Neural progenitor cell (in vitro differentiated cells): Measurements from ENCODE around the gene TBC1D2B. TPM values are rescaled to one million over a fixed set of nuclear protein-coding genes. Genes with fewer than 3 reads are reported as not detected.
"Not testable (repeated sequence)": the region's sequence is repeated elsewhere in the genome, so short reads cannot be mapped to it uniquely, and the experiment has no call there.

Experiments
- DNase-seq: peaks from one replicate; pipeline ENCODE4 v3.0.0-alpha.2; 2016; ENCODE audit warnings: low spot score
- H2AFZ ChIP-seq: fragments of 200-600 bp; sonication (generic); replicated peaks from 2 replicates; pipeline ENCODE4 v1.6.1; 2016; ENCODE audit warnings: antibody characterized with exemption
- H3F3A ChIP-seq: fragments of 200-600 bp; sonication (generic); 2 replicates; pipeline ENCODE4 v1.6.1; 2016; ENCODE audit warnings: antibody characterized with exemption, low read depth
- H3K27ac ChIP-seq: fragments of 200-600 bp; sonication (generic); 2 replicates; pipeline ENCODE4 v1.5.1; 2016; ENCODE audit warnings: mild to moderate bottlenecking
- H3K27me3 ChIP-seq: fragments of 200-600 bp; sonication (generic); 2 replicates; pipeline ENCODE4 v1.6.1; 2016; ENCODE audit warnings: mild to moderate bottlenecking, moderate library complexity
- H3K36me3 ChIP-seq: fragments of 200-600 bp; sonication (generic); 2 replicates; pipeline ENCODE4 v1.5.1; 2016
- H3K4me1 ChIP-seq: fragments of 200-600 bp; sonication (generic); 2 replicates; pipeline ENCODE4 v1.6.1; 2016; ENCODE audit warnings: mixed run types
- H3K4me2 ChIP-seq: fragments of 200-600 bp; sonication (generic); 2 replicates; pipeline ENCODE4 v1.6.1; 2016
- H3K4me3 ChIP-seq: fragments of 200-600 bp; sonication (generic); 2 replicates; pipeline ENCODE4 v1.5.1; 2016
- H3K79me2 ChIP-seq: fragments of 200-600 bp; sonication (generic); 2 replicates; pipeline ENCODE4 v1.6.1; 2016; ENCODE audit warnings: low read depth
- H3K9ac ChIP-seq: fragments of 200-600 bp; sonication (generic); 2 replicates; pipeline ENCODE4 v1.6.1; 2016
- H3K9me3 ChIP-seq: fragments of 200-600 bp; sonication (generic); 2 replicates; pipeline ENCODE4 v1.5.1; 2016; ENCODE audit warnings: low read depth
- H4K20me1 ChIP-seq: fragments of 200-600 bp; sonication (generic); 2 replicates; pipeline ENCODE4 v1.6.1; 2016; ENCODE audit warnings: low read depth
- H3K27ac Mint-ChIP-seq: 3 replicates; pipeline ENCODE4 v1.8.0; 2021; ENCODE audit warnings: mixed read lengths
- H3K27me3 Mint-ChIP-seq: 2 replicates; pipeline ENCODE4 v1.8.0; 2022; ENCODE audit warnings: low read depth, mild to moderate bottlenecking, inconsistent platforms, moderate library complexity, mixed read lengths; ENCODE audit not compliant: insufficient read depth
- H3K36me3 Mint-ChIP-seq: 3 replicates; pipeline ENCODE4 v1.8.0; 2021; ENCODE audit warnings: mixed read lengths
- H3K4me1 Mint-ChIP-seq: 3 replicates; pipeline ENCODE4 v1.8.0; 2021; ENCODE audit warnings: mixed read lengths
- H3K4me3 Mint-ChIP-seq: 3 replicates; pipeline ENCODE4 v1.8.0; 2021; ENCODE audit warnings: mild to moderate bottlenecking, moderate library complexity, mixed read lengths
- H3K9me3 Mint-ChIP-seq: 3 replicates; pipeline ENCODE4 v1.8.0; 2020; ENCODE audit warnings: mixed read lengths
- EZH2 ChIP-seq: fragments of 200-600 bp; sonication (generic); IDR thresholded peaks from 2 replicates; pipeline ENCODE4 v1.6.1; 2017; ENCODE audit warnings: antibody characterized with exemption, mild to moderate bottlenecking, moderate library complexity
- EZH2phosphoT487 ChIP-seq: fragments of 200-600 bp; sonication (generic); IDR thresholded peaks from 2 replicates; pipeline ENCODE4 v1.6.1; 2017; ENCODE audit warnings: antibody characterized with exemption
- total RNA-seq: library from RNA; depleted of rRNA; stranded (reverse); fragments of >200 nt; gene quantifications from 2 replicates; pipeline ENCODE4 v1.2.3, GENCODE V29; 2015; ENCODE audit warnings: low replicate concordance
- TF ChIP-seq, protein P1 (sequence below): fragments of 200-600 bp; sonication (generic); IDR thresholded peaks from 2 replicates; pipeline ENCODE4 v1.5.1; 2017; ENCODE audit warnings: antibody characterized with exemption, mild to moderate bottlenecking

The TBC1D2B gene
- total RNA-seq, 1 donor from 2014 or later: 11.7 TPM

DNA sequence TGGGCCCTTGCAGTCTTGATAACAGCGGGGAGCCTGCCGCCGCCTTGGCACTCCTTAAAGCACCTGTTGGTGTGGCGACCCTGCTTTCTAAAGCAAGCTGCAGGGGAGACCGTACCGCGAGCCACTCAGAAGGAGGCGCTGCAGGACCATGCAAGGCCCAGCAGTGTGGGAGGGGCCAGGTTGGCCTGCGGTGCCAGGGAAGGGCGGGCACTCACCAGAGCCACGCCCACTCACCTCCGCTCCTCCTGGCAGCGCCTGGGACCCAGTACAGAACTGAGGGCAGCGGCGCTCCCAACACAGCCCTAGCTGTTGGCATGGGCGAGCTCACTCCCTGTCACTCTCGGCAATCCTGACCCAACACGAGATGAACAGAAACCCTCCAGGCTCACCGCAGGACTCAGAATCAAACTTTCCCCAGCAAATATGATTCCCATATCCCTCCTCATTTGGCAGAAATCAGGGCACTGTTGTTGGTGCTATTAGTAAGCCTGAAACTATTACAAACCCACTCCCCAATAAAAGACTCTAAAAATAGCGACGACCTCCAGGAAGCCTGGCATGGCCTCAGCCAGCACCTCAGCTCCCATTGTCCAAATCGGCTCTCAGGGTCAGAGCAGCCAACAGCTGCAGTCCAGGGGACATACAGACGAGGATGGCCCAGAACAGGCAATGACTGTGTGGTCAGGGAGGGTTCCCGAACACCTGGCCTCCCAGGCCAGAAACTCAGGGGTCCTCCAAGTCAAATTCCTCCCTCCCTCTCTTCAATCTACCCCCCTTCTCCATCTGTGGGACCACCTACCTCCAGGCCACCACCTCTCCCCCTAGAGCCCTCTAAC lies 77.2 kb downstream of the TBC1D2B start:
- Mint-ChIP-seq H3K27me3 (no peaks in the 10 kb centered on the region), H3K4me3 (no peak overlapping the region), H3K36me3 (peaks cover 8% of the 10 kb centered on the region), H3K9me3 (no peaks in the 10 kb centered on the region), H3K4me1 (peaks cover 14% of the 10 kb centered on the region), H3K27ac (no peak overlapping the region)
- TF ChIP-seq, protein P1, sequence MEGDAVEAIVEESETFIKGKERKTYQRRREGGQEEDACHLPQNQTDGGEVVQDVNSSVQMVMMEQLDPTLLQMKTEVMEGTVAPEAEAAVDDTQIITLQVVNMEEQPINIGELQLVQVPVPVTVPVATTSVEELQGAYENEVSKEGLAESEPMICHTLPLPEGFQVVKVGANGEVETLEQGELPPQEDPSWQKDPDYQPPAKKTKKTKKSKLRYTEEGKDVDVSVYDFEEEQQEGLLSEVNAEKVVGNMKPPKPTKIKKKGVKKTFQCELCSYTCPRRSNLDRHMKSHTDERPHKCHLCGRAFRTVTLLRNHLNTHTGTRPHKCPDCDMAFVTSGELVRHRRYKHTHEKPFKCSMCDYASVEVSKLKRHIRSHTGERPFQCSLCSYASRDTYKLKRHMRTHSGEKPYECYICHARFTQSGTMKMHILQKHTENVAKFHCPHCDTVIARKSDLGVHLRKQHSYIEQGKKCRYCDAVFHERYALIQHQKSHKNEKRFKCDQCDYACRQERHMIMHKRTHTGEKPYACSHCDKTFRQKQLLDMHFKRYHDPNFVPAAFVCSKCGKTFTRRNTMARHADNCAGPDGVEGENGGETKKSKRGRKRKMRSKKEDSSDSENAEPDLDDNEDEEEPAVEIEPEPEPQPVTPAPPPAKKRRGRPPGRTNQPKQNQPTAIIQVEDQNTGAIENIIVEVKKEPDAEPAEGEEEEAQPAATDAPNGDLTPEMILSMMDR: peak; percentile 89
- no peak for TF ChIP-seq EZH2phosphoT487
- no peak overlapping the region for H3K27ac ChIP-seq
- peaks cover 10% of the 10 kb centered on the region for H4K20me1 ChIP-seq
- peaks cover 6% of the 10 kb centered on the region for H3K4me1 ChIP-seq
- H2AFZ ChIP-seq: no peak overlapping the region
- H3K4me3 ChIP-seq: no peak overlapping the region
- no peak overlapping the region for H3K9ac ChIP-seq
- no peak overlapping the region for H3K4me2 ChIP-seq
- H3F3A ChIP-seq: no peaks in the 10 kb centered on the region
- no peaks in the 10 kb centered on the region for H3K79me2 ChIP-seq
- no peaks in the 10 kb centered on the region for H3K36me3 ChIP-seq
- DNase-seq: peak; percentile 97
- no peaks in the 10 kb centered on the region for H3K9me3 ChIP-seq
- H3K27me3 ChIP-seq: no peaks in the 10 kb centered on the region

DNA sequence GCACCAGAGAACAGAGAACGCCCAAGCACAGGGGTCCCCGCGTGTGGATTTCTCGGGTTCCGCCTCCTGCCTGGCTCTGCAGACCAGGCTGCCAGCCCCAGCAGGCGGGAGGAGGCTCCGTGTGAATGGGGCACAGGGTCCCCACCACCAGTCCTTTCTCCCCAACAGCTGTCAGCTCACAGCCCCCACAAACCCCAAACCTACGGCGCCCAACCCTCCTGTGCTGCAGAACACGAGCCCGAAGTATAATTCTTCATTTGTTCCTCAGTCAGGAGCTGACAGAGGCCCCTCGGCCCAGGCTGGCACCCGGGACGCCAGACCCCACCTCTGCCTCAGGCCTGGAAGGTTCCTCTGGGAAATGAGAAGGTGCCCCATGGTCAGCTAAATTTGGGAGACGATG lies 78.0 kb downstream of the TBC1D2B start:
- Histone ChIP-seq H3K4me2 (no peak overlapping the region), H3K27me3 (no peaks in the 10 kb centered on the region), H3K9me3 (no peaks in the 10 kb centered on the region), H3K4me3 (no peak overlapping the region), H3K36me3 (no peaks in the 10 kb centered on the region), H4K20me1 (peaks cover 10% of the 10 kb centered on the region), H2AFZ (no peak overlapping the region), H3K9ac (no peak overlapping the region), H3K4me1 (peaks cover 6% of the 10 kb centered on the region), H3F3A (no peaks in the 10 kb centered on the region), H3K79me2 (no peaks in the 10 kb centered on the region), H3K27ac (no peak overlapping the region)
- Mint-ChIP-seq H3K27ac (no peak overlapping the region), H3K27me3 (no peaks in the 10 kb centered on the region), H3K9me3 (no peaks in the 10 kb centered on the region), H3K36me3 (peaks cover 8% of the 10 kb centered on the region), H3K4me1 (peaks cover 14% of the 10 kb centered on the region), H3K4me3 (no peak overlapping the region)
- TF ChIP-seq EZH2 (no peak), EZH2phosphoT487 (no peak)
- TF ChIP-seq, protein P1: no peak
- DNase-seq: no peak

DNA sequence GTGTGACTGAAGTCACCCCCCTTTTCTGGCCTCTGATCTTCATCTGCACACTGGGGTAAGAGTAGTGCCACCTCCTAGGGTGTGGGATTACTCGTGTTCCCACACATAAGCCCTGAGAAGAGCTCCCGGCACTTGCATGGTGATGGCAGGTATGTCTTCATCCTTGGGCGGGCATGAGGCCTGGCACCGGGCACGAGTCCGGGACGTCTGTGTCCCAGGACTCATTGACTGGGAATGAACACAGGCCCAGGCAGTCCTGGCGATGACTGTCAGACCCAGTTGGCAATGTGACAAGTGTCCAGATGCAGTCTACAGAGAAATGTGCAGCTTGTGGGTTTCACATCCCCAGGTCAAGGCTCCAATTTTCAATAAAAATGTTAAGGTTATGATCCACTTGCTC lies 78.9 kb downstream of the TBC1D2B start:
- H3K36me3 Mint-ChIP-seq: peaks cover 8% of the 10 kb centered on the region
- no peaks in the 10 kb centered on the region for H3K27me3 ChIP-seq
- H3K4me1 ChIP-seq: peaks cover 4% of the 10 kb centered on the region
- no peaks in the 10 kb centered on the region for H3K79me2 ChIP-seq
- no peak overlapping the region for H3K27ac ChIP-seq
- no peak for DNase-seq
- H3K36me3 ChIP-seq: no peaks in the 10 kb centered on the region
- TF ChIP-seq EZH2phosphoT487 (no peak), EZH2 (no peak)
- TF ChIP-seq, protein P1: no peak
- no peaks in the 10 kb centered on the region for H3K9me3 Mint-ChIP-seq
- H3K27me3 Mint-ChIP-seq: no peaks in the 10 kb centered on the region
- H3K27ac Mint-ChIP-seq: no peak overlapping the region
- H4K20me1 ChIP-seq: peaks cover 4% of the 10 kb centered on the region
- H3K4me1 Mint-ChIP-seq: peaks cover 8% of the 10 kb centered on the region
- no peak overlapping the region for H3K4me3 Mint-ChIP-seq
- H3K4me2 ChIP-seq: no peak overlapping the region
- H3F3A ChIP-seq: no peaks in the 10 kb centered on the region
- H3K9ac ChIP-seq: no peak overlapping the region
- H2AFZ ChIP-seq: no peak overlapping the region
- no peak overlapping the region for H3K4me3 ChIP-seq
- no peaks in the 10 kb centered on the region for H3K9me3 ChIP-seq

DNA sequence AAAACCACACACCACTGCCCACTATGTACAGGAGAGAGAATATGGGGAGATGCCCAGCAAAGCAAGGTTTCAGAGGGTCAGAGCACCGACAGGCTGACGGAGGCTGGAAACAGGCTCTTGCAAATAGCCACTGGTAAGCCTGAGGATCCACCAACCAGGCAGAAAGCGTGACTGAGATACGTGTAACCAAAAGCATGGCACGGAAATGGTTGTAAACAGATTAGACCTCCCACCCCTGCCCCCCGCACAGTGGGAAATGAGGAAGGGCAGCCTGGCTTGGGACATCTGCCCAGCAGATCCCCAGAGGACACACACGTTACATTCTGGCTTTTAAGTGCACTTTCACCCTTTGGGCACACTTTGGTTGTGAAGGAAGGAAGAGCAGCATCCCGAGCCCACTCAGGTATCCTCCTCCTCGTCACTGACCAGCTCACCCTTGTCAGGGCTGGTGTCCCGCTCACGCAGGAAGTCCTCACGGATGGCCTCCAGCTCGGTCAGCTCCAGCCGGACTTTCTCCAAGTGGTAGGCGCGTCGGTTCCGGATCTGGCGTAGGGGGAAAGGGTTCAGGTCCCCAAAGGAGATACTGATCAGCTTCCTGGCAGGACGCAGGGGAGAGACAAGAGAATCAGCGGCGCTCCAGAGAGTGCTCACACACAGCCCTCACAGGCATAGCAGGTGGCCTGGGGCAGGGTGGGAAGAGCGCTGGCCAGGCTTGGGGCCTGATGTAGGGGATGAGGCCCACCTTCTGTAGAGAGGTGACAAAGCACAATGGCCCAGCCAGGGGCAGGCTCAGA lies 79.6 kb downstream of the TBC1D2B start:
- H3K27me3 Mint-ChIP-seq, H3K4me1 Mint-ChIP-seq, H3K4me3 ChIP-seq, H3F3A ChIP-seq, H3K9me3 ChIP-seq, H3K36me3 Mint-ChIP-seq, H3K9ac ChIP-seq, H3K79me2 ChIP-seq, H3K36me3 ChIP-seq, H3K9me3 Mint-ChIP-seq, H3K4me2 ChIP-seq, H3K27me3 ChIP-seq, H3K4me1 ChIP-seq, H2AFZ ChIP-seq, H3K27ac ChIP-seq, H4K20me1 ChIP-seq, H3K27ac Mint-ChIP-seq, H3K4me3 Mint-ChIP-seq, DNase-seq: not testable (repeated sequence)

DNA sequence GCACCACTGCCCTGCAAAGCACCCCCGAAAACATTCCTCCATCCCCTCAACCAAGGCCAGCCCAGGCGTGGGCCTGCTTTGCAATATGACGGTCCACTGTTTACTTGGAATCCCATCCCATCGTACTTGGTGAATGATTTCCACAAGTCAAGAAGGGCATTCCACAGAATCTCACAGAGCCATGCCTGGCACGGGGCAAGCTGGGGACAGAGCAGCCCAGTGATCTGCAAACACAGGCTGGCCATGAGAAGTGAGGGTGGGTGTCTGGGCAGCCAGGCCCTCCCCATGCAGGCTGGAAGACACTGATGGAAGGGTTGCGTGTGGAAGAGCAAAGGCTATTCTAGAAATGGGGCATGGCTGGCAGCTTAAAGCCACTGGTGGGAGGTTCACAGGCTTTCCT lies 80.3 kb downstream of the TBC1D2B start:
- H3K9me3 ChIP-seq, H2AFZ ChIP-seq, H3K4me2 ChIP-seq, H3K36me3 Mint-ChIP-seq, H3K79me2 ChIP-seq, H4K20me1 ChIP-seq, H3K27me3 Mint-ChIP-seq, H3K27me3 ChIP-seq, H3K4me1 ChIP-seq, H3K27ac ChIP-seq, H3K4me3 ChIP-seq, H3K9me3 Mint-ChIP-seq, H3K9ac ChIP-seq, H3K4me3 Mint-ChIP-seq, DNase-seq, H3K4me1 Mint-ChIP-seq, H3K36me3 ChIP-seq, H3F3A ChIP-seq, H3K27ac Mint-ChIP-seq: not testable (repeated sequence)
